HEK293 (cell line): ENCODE results near the gene DIRAS1.
"Not testable (repeated sequence)": the region's sequence is repeated elsewhere in the genome, so short reads cannot be mapped to it uniquely, and the experiment has no call there.

ENCODE experiments used
- CTCF ChIA-PET: fragments of 350-600 bp; formaldehyde crosslinking; extraction: SDS; loops from one replicate; lab custom pipeline; 2021; ENCODE audit warnings: antibody characterized with exemption; lab: Yijun Ruan, JAX
- POLR2A ChIA-PET: fragments of 300-600 bp; formaldehyde crosslinking; extraction: SDS; loops from one replicate; lab custom pipeline; 2020; ENCODE audit warnings: antibody characterized with exemption, inconsistent platforms; lab: Yijun Ruan, JAX
- H3K27ac ChIP-seq: fragments of 200-500 bp; sonication (Bioruptor generic); 2 replicates; pipeline ENCODE4 v1.5.1; 2014; ENCODE audit warnings: low read depth, low read length, control low read depth, inconsistent platforms; ENCODE audit errors: extremely low read depth
- H3K36me3 ChIP-seq, 2 experiments: fragments of 200-500 bp in 1 of 2; sonication (Bioruptor generic) in 1 of 2; 1 replicate in 1 of 2; 2 replicates in 1 of 2; pipeline ENCODE4 v1.5.1; 2014 to 2017; ENCODE audit warnings: inconsistent platforms in 2 of 2, low read length in 2 of 2; ENCODE audit not compliant: control insufficient read depth in 2 of 2, insufficient read depth in 1 of 2
- H3K4me1 ChIP-seq: fragments of 200-500 bp; sonication (Bioruptor generic); 2 replicates; pipeline ENCODE4 v1.5.1; 2014; ENCODE audit warnings: mild to moderate bottlenecking, low read length, inconsistent platforms; ENCODE audit not compliant: control insufficient read depth, insufficient read depth
- H3K4me3 ChIP-seq: 2 replicates; pipeline ENCODE4 v1.5.1; 2011; ENCODE audit warnings: low read depth, mild to moderate bottlenecking, control low read depth, low read length, moderate library complexity
- H3K9me3 ChIP-seq: fragments of 200-500 bp; sonication (Bioruptor generic); 2 replicates; pipeline ENCODE4 v1.5.1; 2014; ENCODE audit warnings: low read depth, low read length, inconsistent platforms; ENCODE audit not compliant: control insufficient read depth, insufficient read depth
- BCL11B ChIP-seq: fragments of 450-650 bp; formaldehyde crosslinking; IDR thresholded peaks from 2 replicates; pipeline ENCODE4 v1.5.1; 2016; ENCODE audit warnings: low read depth, missing biosample characterization, missing genetic modification characterization
- FEZF1 ChIP-seq: fragments of 450-650 bp; formaldehyde crosslinking; IDR thresholded peaks from 2 replicates; pipeline ENCODE4 v1.5.1; 2016; ENCODE audit warnings: missing biosample characterization, missing genetic modification characterization
- PATZ1 ChIP-seq: fragments of 450-650 bp; formaldehyde crosslinking; IDR thresholded peaks from 2 replicates; pipeline ENCODE4 v1.5.1; 2016; ENCODE audit warnings: missing biosample characterization, missing genetic modification characterization
- REST ChIP-seq: fragments of 450-650 bp; formaldehyde crosslinking; IDR thresholded peaks from 2 replicates; pipeline ENCODE4 v1.5.1; 2016; ENCODE audit warnings: missing biosample characterization, missing genetic modification characterization
- SP2 ChIP-seq: fragments of 450-650 bp; formaldehyde crosslinking; IDR thresholded peaks from 2 replicates; pipeline ENCODE4 v1.5.1; 2016; ENCODE audit warnings: missing biosample characterization, missing genetic modification characterization
- ZFP37 ChIP-seq: fragments of 450-650 bp; formaldehyde crosslinking; IDR thresholded peaks from 2 replicates; pipeline ENCODE4 v1.5.1; 2016; ENCODE audit warnings: missing biosample characterization, missing genetic modification characterization
- ZNF121 ChIP-seq: fragments of 450-650 bp; formaldehyde crosslinking; IDR thresholded peaks from 2 replicates; pipeline ENCODE4 v1.5.1; 2016; ENCODE audit warnings: missing biosample characterization, missing genetic modification characterization
- ZNF2 ChIP-seq: fragments of 450-650 bp; formaldehyde crosslinking; IDR thresholded peaks from 2 replicates; pipeline ENCODE4 v1.5.1; 2016; ENCODE audit warnings: missing biosample characterization, missing genetic modification characterization
- ZNF214 ChIP-seq: fragments of 450-650 bp; formaldehyde crosslinking; IDR thresholded peaks from 2 replicates; pipeline ENCODE4 v1.5.1; 2017; ENCODE audit warnings: missing biosample characterization, mild to moderate bottlenecking, missing genetic modification characterization, borderline replicate concordance
- ZNF239 ChIP-seq: fragments of 450-650 bp; formaldehyde crosslinking; IDR thresholded peaks from 2 replicates; pipeline ENCODE4 v1.5.1; 2016; ENCODE audit warnings: missing biosample characterization, missing genetic modification characterization
- ZNF366 ChIP-seq: fragments of 450-650 bp; formaldehyde crosslinking; conservative IDR thresholded peaks from 2 replicates; pipeline ENCODE4 v1.5.1; 2016; ENCODE audit warnings: missing biosample characterization, missing genetic modification characterization
- ZNF561 ChIP-seq: fragments of 450-650 bp; IDR thresholded peaks from 2 replicates; pipeline ENCODE4 v1.5.1; 2018; ENCODE audit warnings: missing biosample characterization, missing genetic modification characterization, borderline replicate concordance
- ZNF791 ChIP-seq: fragments of 450-650 bp; formaldehyde crosslinking; IDR thresholded peaks from 2 replicates; pipeline ENCODE4 v1.5.1; 2016; ENCODE audit warnings: missing biosample characterization, missing genetic modification characterization
- ZNF830 ChIP-seq: fragments of 450-650 bp; IDR thresholded peaks from 2 replicates; pipeline ENCODE4 v1.5.0; 2018; ENCODE audit warnings: missing biosample characterization, missing genetic modification characterization, low read depth, mild to moderate bottlenecking, moderate library complexity
- ZSCAN5A ChIP-seq: fragments of 450-650 bp; formaldehyde crosslinking; IDR thresholded peaks from 2 replicates; pipeline ENCODE4 v1.5.1; 2016; ENCODE audit warnings: missing biosample characterization, missing genetic modification characterization
- TF ChIP-seq, protein P1 (sequence below): fragments of 450-650 bp; formaldehyde crosslinking; IDR thresholded peaks from 2 replicates; pipeline ENCODE4 v1.5.1; 2016; ENCODE audit warnings: missing biosample characterization, missing genetic modification characterization

The DIRAS1 gene

GRCh38 chr19:2670217-2670616, 51.0 kb downstream of the DIRAS1 start (continued):
- no peak for TF ChIP-seq ZSCAN5A (tag by site-specific recombination)

DNA sequence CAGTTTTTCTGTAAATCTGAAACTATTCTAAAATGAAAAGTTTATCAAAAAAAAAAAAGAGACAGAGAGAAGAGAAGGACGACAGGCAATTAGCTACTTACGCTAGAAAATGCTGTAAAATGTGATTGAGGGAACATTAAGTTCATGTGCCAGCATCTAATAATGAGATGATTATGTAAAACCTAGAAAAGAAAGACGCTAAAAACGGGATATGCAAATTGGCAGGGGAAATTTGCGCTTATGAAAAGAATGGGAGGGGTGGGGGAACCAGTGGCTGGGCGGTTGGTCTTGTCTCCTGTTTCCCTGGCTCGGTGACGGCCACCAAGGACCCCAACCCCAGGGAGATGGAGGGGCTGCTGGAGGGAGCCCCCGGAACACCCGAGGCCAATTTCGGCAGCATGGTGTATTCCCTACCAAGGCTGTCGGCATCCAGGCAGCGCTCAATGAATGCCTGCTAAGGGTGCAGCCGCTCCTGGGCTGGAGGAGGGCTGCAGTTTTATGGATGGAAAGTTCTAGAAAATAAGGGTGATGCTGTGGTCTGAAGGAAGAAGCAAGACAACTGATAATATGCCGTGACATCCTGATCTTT, 52.9 kb downstream of the DIRAS1 start:
- H3K27ac ChIP-seq: no peak overlapping the region
- ChIA-PET POLR2A (no interaction called here), CTCF (no interaction called here)
- no peak overlapping the region for H3K4me3 ChIP-seq
- no peaks in the 10 kb centered on the region for H3K4me1 ChIP-seq
- TF ChIP-seq PATZ1 (tag by site-specific recombination) (no peak), SP2 (tag by site-specific recombination) (no peak), FEZF1 (tag by site-specific recombination) (no peak), ZNF791 (no peak), ZNF561 (tag by site-specific recombination) (no peak), REST (tag by site-specific recombination) (no peak), BCL11B (tag by site-specific recombination) (no peak), ZNF2 (tag by site-specific recombination) (no peak), ZFP37 (tag by site-specific recombination) (no peak), ZNF366 (tag by site-specific recombination) (no peak), ZNF830 (tag by site-specific recombination) (no peak), ZNF214 (tag by site-specific recombination) (no peak), ZNF239 (no peak)
- TF ChIP-seq, protein P1, sequence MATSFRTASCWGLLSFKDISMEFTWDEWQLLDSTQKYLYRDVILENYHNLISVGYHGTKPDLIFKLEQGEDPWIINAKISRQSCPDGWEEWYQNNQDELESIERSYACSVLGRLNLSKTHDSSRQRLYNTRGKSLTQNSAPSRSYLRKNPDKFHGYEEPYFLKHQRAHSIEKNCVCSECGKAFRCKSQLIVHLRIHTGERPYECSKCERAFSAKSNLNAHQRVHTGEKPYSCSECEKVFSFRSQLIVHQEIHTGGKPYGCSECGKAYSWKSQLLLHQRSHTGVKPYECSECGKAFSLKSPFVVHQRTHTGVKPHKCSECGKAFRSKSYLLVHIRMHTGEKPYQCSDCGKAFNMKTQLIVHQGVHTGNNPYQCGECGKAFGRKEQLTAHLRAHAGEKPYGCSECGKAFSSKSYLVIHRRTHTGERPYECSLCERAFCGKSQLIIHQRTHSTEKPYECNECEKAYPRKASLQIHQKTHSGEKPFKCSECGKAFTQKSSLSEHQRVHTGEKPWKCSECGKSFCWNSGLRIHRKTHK (tag by site-specific recombination): no peak
- H3K9me3 ChIP-seq: no peaks in the 10 kb centered on the region
- H3K36me3 ChIP-seq: no peaks in the 10 kb centered on the region

DNA sequence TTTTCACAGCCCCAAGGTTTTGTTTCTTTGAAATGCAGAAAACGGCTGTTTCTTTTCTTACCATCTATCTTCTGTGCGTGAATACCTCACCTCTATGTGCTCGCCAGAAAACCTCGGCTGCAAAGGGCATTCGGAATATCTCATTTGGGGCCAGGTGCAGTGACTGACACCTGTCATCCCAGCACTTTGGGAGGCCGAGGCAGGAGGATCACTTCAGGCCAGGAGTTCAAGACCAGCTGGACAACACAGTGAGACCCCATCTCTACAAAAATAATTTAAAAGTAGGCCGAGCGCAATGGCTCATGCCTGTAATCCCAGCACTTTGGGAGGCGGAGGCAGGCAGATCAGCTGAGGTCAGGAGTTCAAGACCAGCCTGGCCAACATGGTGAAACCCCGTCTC, 53.8 kb downstream of the DIRAS1 start:
- CTCF ChIA-PET, H3K4me3 ChIP-seq, H3K36me3 ChIP-seq, H3K27ac ChIP-seq, POLR2A ChIA-PET: not testable (repeated sequence)
- TF ChIP-seq ZNF121: peak; percentile 46; the same call in 1 of the 2 replicates
- TF ChIP-seq, all 188 proteins: peak for 1; not testable (repeated sequence) for 187
- not testable (repeated sequence) for H3K9me3 ChIP-seq, H3K4me1 ChIP-seq
